Transverse colon (tissue), 4 donors: ENCODE measurements around the gene NAA38. TPM values are rescaled to one million over a fixed set of nuclear protein-coding genes. Genes with fewer than 3 reads are reported as not detected.
A peak's percentile ranks its signal among the peaks of the same experiment; 100 is the strongest.

Experiments
- DNase-seq: peaks from one replicate; pipeline ENCODE4 v3.0.0-alpha.2; 2019
- H3K27ac ChIP-seq, 4 donors: fragments of 200-600 bp; sonication (generic); 2 replicates each; pipeline ENCODE4 v1.5.1; 2016 to 2018; ENCODE audit warnings: inconsistent platforms in 4 of 4
- H3K27me3 ChIP-seq: fragments of 200-600 bp; sonication (generic); 2 replicates; pipeline ENCODE4 v1.5.1; 2017; ENCODE audit warnings: inconsistent platforms
- H3K36me3 ChIP-seq, 4 donors: fragments of 200-600 bp; sonication (generic); 2 replicates each; pipeline ENCODE4 v1.5.1; 2017 to 2019; ENCODE audit warnings: inconsistent platforms in 4 of 4
- H3K4me1 ChIP-seq, 4 donors: fragments of 200-600 bp; sonication (generic); 2 replicates each; pipeline ENCODE4 v1.5.1; 2017 to 2020; ENCODE audit warnings: inconsistent platforms in 4 of 4
- H3K4me3 ChIP-seq, 4 donors: fragments of 200-600 bp; sonication (generic); 1 replicate in 1 of 4; 2 replicates in 3 of 4; pipeline versions ENCODE4 v1.5.1 to v1.6.1; 2017 to 2019; ENCODE audit warnings: inconsistent platforms in 4 of 4
- H3K9me3 ChIP-seq, 2 donors: fragments of 200-600 bp; sonication (generic); 2 replicates each; pipeline ENCODE4 v1.5.1; 2017 to 2019; ENCODE audit warnings: inconsistent platforms in 2 of 2
- CTCF ChIP-seq, 5 experiments: fragments of 200-600 bp in 3 of 5; fragments of 450-650 bp in 2 of 5; sonication (generic) in 3 of 5; IDR thresholded peaks; 1 replicate in 2 of 5; 2 replicates in 3 of 5; pipeline ENCODE4 v1.5.1; 2016 to 2017; ENCODE audit warnings: antibody characterized with exemption in 5 of 5, inconsistent platforms in 3 of 5, mild to moderate bottlenecking in 2 of 5, moderate library complexity in 1 of 5
- EP300 ChIP-seq: sonication (generic); formaldehyde crosslinking; IDR thresholded peaks from one replicate; pipeline ENCODE4 v1.6.1; 2017; ENCODE audit warnings: antibody characterized with exemption, low read depth
- POLR2A ChIP-seq: fragments of 450-650 bp; IDR thresholded peaks from one replicate; pipeline ENCODE4 v1.6.1; 2016; ENCODE audit warnings: antibody characterized with exemption, mild to moderate bottlenecking, moderate library complexity
- POLR2AphosphoS5 ChIP-seq, 3 donors: sonication (generic); formaldehyde crosslinking; IDR thresholded peaks; one replicate each; pipeline ENCODE4 v1.6.1; 2016; ENCODE audit warnings: antibody characterized with exemption in 3 of 3
- WGBS, 2 donors: methylation state at CpG; one replicate each; pipeline ENCODE4 v1.1.5; 2018; ENCODE audit warnings: low coverage in 1 of 2; 5-methylcytosine and 5-hydroxymethylcytosine counted together
- in situ Hi-C, 4 donors: fragments of 200-750 bp; cut with MboI; loops; one replicate each; pipeline versions ENCODE4 v1.15.0 to v1.15.1; 2017; ENCODE audit warnings: low sequenced_read_pairs in 3 of 4, low pct_ligation_motif_present in 1 of 4, low pct_unique_long_range_greater_than_20kb in 1 of 4
- intact Hi-C: fragments of 100-400 bp; cut with DNase I; formaldehyde crosslinking; loops from one replicate; pipeline ENCODE4 v1.15.1; 2023; ENCODE audit warnings: low total_unique reads
- total RNA-seq, 4 donors: library from RNA; depleted of rRNA; stranded (reverse); fragments of >200 nt; gene quantifications; one replicate each; pipeline ENCODE4 v1.1.0, GENCODE V29; 2016

NAA38 gene
- total RNA-seq, 4 donors from 2014 or later: 59.8 to 95.3 (median 86.5) TPM

- intact Hi-C loops (no loop called here), in situ Hi-C loops (no loop called here)
- Histone ChIP-seq H3K36me3 (peaks cover 0 to 11% (median 0%) of the 10 kb centered on the region in 4 donors), H3K4me1 (peaks cover 9 to 59% (median 38%) of the 10 kb centered on the region in 4 donors), H3K4me3 (no peak overlapping the region), H3K9me3 (no peaks in the 10 kb centered on the region), H3K27me3 (no peaks in the 10 kb centered on the region), H3K27ac (peak overlapping the region; percentile 93 to 99 (median 96))
- TF ChIP-seq EP300: no peak
- TF ChIP-seq POLR2AphosphoS5 (IDR thresholded peaks at IDR 0.05): no peak
- TF ChIP-seq POLR2A: no peak
- no peak for TF ChIP-seq CTCF (IDR thresholded peaks at IDR 0.05)
- 44 to 48% methylated on average over 7 of the region's 7 CpGs for WGBS, 2 donors
- DNase-seq: no peak
These were observed 24.1 kb upstream of the NAA38 start for GRCh38 chr17:7881276-7882054.

- H3K27ac ChIP-seq: peak overlapping the region in 1 of 4 donors; percentile 95
- intact Hi-C loops: no loop called here
- 46 to 47% methylated on average over 3 of the region's 3 CpGs for whole genome bisulfite sequencing, 2 donors
These were observed 22.9 kb upstream of the NAA38 start for GRCh38 chr17:7880076-7880868.

GRCh38 chr17:7878234-7878633 lies 20.9 kb upstream of the NAA38 start:
- DNase-seq: no peak
- intact Hi-C loops (no loop called here), in situ Hi-C loops (no loop called here)
- H3K4me3 ChIP-seq: no peak overlapping the region
- H3K4me1 ChIP-seq: peaks cover 4 to 40% (median 22%) of the 10 kb centered on the region in 4 donors
- no peak overlapping the region for H3K27ac ChIP-seq
- TF ChIP-seq CTCF (IDR thresholded peaks at IDR 0.05): no peak
- TF ChIP-seq POLR2AphosphoS5 (IDR thresholded peaks at IDR 0.05): no peak
- TF ChIP-seq EP300: no peak
- TF ChIP-seq POLR2A: no peak
- H3K27me3 ChIP-seq: no peaks in the 10 kb centered on the region
- peaks cover 0 to 11% (median 0%) of the 10 kb centered on the region in 4 donors for H3K36me3 ChIP-seq
- no peaks in the 10 kb centered on the region for H3K9me3 ChIP-seq
- 81 to 97% methylated on average over 3 to 7 of the region's 7 CpGs for WGBS, 2 donors

More at GRCh38 chr17:7880076-7880868, 22.9 kb upstream of the NAA38 start:
- DNase-seq: no peak
- in situ Hi-C loops: no loop called here
- Histone ChIP-seq H3K4me3 (no peak overlapping the region), H3K36me3 (peaks cover 0 to 11% (median 0%) of the 10 kb centered on the region in 4 donors), H3K27me3 (no peaks in the 10 kb centered on the region), H3K9me3 (no peaks in the 10 kb centered on the region), H3K4me1 (peaks cover 8 to 51% (median 30%) of the 10 kb centered on the region in 4 donors)
- TF ChIP-seq EP300 (no peak), CTCF (IDR thresholded peaks at IDR 0.05) (no peak), POLR2AphosphoS5 (IDR thresholded peaks at IDR 0.05) (no peak), POLR2A (no peak)

GRCh38 chr17:7875804-7876370 lies 18.5 kb upstream of the NAA38 start:
- Histone ChIP-seq H3K27ac (no peak overlapping the region), H3K4me1 (peaks cover 0 to 17% (median 4%) of the 10 kb centered on the region in 4 donors), H3K4me3 (no peak overlapping the region), H3K27me3 (no peaks in the 10 kb centered on the region), H3K9me3 (no peaks in the 10 kb centered on the region), H3K36me3 (peaks cover 0 to 16% (median 0%) of the 10 kb centered on the region in 4 donors)
- DNase-seq: no peak
- no peak for TF ChIP-seq EP300
- no peak for TF ChIP-seq CTCF (IDR thresholded peaks at IDR 0.05)
- TF ChIP-seq POLR2A: no peak
- no peak for TF ChIP-seq POLR2AphosphoS5 (IDR thresholded peaks at IDR 0.05)
- WGBS, 2 donors: 81 to 85% methylated on average over 2 of the region's 2 CpGs
- intact Hi-C loops: no loop called here
- in situ Hi-C loops: no loop called here
